GM19240 (cell line): ENCODE measurements around the gene ATG4B.

ENCODE experiments used
- DNase-seq: peaks from one replicate; pipeline ENCODE4 v3.0.0; 2011; ENCODE audit warnings: low spot score; ENCODE audit not compliant: insufficient read length

ATG4B gene

DNA sequence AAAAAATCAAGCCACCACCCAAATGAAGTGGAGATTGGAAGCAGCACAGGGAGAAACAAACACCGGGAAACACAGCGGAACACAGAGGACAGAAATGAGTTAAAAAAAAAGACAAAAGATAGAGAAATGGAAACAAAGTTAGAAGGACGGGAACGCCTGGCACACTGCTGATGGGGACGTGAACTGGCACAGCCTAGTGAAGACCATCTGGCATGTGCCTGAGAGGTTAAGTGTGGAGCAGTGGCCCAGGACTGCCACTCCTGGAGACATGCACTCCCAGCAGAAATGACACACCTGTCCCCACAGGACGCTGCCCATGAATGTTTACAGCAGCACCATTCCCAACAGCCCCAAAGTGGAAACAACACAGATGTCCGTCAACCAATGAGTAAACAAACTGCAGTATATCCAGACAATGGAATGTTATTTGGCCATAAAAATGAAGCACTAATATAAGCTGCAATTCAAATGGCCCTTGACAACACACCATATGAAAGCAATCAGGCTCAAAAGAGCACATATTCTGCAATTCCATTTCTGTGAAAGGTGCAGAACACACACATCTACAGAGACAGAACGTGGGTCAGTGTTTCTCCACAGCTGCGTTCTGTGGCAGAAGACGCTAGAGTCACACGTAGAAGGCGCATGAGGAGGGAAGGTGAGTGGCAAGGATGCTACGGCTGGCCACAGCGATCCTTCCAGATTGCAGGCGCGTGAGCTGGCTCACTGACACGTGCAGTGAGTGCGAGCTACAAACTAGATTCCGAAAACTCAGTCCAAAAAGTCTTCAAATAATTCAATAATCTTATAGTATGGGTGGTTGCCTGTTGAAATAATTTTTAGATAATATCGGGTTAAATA, 25.1 kb upstream of the ATG4B start:
- DNase-seq: no peak

DNA sequence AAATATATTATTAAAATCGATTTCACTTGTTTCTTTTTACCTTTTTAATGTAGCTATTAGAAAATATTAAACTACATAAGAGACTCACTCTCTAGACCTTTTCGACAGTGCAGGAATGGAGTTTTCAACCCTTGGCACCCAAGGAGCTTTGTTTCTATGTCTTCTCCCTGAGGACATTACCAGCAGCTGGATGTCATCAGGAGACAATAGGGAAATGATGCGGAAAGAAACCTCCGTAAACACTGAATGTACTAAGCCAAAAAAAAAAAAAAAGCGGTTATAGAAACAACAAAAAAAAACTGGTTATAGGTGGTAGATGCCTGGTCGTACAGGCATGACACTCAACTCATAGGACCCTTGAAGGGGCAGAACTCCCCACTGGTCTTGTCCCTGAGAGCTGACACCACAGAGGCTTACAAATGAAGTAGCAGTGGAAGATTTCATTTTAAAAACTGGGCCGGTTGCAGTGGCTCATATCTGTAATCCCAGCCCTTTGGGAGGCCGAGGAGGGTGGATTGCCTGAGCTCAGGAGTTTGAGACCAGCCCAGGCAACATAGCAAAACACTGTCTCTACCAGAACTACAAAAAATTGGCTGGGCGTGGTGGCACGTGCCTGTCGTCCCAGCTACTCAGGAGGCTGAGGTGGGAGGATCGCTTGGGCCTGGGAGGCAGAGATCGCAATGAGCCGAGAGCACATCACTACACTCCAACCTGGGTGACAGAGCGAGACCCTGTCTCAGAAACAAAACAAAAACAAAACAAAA, 24.3 kb upstream of the ATG4B start:
- DNase-seq: no peak

GRCh38 chr2:241615041-241615440, 22.5 kb upstream of the ATG4B start:
- no peak for DNase-seq

- DNase-seq: no peak
These were observed 21.9 kb upstream of the ATG4B start for GRCh38 chr2:241615522-241616052.

DNA sequence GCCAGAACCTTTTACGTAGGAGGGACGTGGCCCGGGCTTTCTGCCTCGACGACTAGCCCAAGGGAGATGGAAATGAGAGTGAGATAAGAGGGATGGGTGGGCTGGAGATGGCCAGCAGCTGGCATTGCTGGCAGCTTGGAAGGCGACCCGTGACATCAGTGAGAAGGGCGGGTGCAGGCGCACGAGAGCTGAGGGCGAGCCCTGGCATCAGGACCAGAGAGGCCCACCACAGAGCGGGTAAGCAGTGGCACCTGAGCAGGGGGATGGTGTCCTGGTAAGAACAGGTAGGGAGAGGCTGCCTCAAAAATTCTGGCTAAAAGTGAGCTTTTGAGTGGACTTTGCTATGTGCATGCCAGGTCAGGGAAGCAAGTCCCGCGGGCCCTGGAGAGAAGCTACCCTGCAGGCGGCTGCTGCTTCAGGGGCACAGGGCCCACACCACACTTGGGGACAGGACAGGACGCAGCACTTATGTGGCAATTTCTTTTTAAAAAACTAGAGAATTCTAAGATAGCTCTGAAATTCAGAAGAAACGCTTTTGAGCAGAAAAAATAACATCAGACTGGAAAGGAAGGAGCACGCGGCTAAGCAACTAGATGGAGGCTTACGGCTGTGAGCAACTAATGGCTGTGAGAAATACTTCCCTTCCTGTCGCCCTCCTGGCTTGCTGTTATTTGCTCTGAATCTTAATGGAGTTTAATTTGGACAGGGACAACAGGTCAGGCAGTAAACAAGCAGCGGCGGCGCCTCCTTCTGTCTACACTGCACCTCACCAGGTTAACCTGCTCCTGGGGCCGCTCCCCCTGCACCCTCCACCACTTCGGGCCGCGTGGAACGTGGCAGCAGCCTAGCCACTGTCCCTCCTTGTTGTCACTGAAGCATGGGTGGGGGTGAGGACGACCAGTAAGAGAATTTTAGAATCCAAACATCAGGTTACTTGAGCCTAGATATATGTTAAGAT, 21.0 kb upstream of the ATG4B start:
- no peak for DNase-seq

DNA sequence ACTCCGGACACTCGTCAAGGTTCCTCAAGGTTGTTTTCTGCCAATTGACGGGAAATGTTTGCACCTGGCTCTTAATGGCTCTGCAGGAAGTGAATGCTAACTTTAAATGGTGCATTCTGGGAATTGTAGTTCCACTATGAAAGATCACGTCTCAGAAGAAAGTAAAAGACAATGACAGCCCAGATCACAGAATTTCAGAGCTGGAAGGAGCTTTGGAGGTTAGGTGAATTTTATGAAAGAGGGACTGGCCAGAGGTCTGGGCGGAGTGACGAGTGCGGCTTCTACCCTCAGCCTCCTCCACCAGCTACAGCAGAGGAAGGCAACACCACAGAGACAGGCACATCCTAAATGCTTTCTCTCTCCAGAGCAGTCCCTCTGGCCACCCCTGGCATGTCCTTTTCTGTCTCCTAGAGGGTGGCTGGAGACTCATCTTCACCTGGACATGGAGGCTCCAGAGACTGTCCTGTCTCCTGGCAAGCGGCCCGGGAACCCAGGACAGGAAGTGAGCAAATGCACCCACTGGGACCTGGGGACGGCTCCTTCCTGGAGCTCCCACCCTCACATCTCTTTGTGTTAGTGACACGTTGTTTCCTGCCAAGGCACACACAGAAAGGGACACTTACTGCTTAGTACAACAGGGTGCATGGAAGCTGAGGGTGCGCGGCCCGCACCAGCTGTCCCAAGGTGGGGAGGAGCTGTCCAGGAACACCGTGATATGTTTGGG, 19.9 kb upstream of the ATG4B start:
- DNase-seq: no peak

DNA sequence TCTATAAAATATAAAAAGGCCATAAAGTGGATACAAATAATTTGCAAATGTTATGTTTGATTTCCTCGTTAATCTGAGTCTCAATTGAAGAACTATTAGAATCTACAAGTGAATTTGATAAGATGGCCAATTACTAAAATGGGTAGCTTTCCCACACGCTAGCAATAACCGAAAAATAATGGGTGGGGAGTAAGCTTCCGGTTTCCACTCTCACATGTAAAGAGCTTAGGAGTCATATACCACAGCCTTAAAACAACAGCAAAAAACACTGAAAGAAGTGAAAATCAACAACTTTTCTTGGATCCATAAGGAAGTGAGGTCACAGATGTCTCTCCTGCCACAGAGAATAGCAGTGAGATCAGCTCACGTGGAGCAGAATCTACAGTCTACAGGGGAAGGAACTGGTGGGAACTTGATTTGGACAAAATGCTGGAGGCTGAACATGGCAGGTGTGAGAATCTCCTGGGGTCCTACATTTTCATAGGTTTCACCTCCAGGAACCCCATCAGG, 19.1 kb upstream of the ATG4B start:
- no peak for DNase-seq

DNA sequence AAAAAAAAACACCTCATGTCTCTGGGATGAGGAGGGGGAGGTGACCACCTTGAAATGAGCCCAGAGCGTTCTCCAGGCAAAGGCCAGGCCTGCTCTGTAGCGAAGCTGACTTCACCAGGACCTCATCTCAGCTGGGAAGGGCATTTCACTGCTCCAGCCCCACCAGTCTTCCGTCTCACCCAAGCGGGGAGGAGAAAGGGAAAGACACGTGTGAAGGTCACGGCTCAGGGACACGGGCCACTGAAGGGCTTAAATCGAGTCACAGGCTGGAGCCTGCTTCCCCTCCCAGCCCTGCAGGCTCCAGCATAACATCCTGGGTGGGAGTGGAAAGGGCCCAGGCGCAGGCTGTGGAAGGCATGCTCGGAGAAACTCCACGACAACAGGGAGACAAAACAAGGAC, 18.7 kb upstream of the ATG4B start:
- no peak for DNase-seq

GRCh38 chr2:241619597-241620418, 17.7 kb upstream of the ATG4B start:
- DNase-seq: no peak

DNA sequence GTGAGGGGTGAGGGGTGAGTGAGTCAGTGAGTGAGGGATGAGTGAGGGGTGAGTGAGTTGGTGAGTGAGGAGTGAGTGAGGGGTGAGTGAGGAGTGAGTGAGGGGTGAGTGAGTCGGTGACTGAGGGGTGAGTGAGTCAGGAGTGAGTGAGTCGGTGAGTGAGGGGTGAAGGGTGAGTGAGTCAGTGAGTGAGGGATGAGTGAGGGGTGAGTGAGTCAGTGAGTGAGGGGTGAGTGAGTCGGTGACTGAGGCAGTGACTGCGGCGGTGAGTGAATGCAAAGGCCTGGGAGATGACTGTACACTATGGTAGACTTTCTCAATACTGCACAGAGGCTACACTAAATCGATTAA, 17.1 kb upstream of the ATG4B start:
- DNase-seq: no peak

GRCh38 chr2:241627675-241628074, 9.8 kb upstream of the ATG4B start:
- DNase-seq: no peak

GRCh38 chr2:241629762-241630435, 7.6 kb upstream of the ATG4B start:
- DNase-seq: no peak

- DNase-seq: no peak
These were observed 4.8 kb upstream of the ATG4B start for GRCh38 chr2:241632478-241633325.

DNA sequence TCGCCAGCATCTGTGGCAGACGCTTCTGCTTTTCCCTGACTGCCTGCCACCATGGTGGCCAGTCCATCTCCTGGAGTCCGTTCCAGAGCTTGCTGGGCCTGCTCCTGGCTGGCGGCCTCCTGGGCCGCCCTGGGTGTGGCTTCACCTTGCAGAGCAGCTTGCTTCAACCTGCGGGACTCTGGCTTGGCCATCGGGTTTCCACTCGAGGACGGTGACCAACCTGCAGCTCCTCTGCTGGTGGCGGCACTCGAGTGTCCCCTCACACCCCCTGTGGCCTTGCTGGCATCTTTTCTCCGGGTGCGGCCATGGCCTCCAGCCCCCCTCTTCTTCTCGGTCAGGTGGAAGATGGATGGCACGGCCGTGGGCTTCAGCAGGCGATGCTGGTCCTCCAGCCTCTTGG, 3.9 kb upstream of the ATG4B start:
- DNase-seq: no peak

DNA sequence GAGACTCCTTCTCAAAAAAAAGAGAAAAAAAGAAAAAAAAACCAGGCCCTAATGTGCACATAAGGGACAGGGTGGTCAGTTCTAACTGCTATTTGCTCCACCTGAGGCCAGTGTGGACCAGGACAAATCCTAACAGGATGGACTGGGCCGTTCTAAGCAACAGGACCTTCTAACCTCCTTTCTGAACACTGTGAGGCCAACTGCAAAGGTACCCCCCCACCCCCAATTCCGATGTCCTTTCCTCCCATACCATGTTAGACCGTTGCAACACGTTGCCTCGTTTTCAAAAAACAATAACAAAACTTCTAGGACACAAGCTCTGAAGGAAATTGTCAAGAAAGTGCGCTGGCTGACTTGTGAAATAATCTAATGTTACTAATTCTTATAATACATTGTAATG, 1.7 kb upstream of the ATG4B start:
- DNase-seq: no peak

- peak; percentile 41 for DNase-seq
These were observed 1.1 kb upstream of the ATG4B start for GRCh38 chr2:241636182-241637017.
